Nephron progenitor cell (in vitro differentiated cells): Measurements from ENCODE around the gene C2orf92.

Experiments
- DNase-seq: peaks from one replicate; pipeline ENCODE4 v3.0.0; 2021
- H3K27ac Mint-ChIP-seq: 2 replicates; pipeline ENCODE4 v1.8.0; 2021; ENCODE audit warnings: mild to moderate bottlenecking, moderate library complexity, mixed read lengths
- H3K27me3 Mint-ChIP-seq: 2 replicates; pipeline ENCODE4 v1.8.0; 2021; ENCODE audit warnings: mild to moderate bottlenecking, low read depth, mixed read lengths; ENCODE audit not compliant: poor library complexity
- H3K36me3 Mint-ChIP-seq: 2 replicates; pipeline ENCODE4 v1.8.0; 2021; ENCODE audit warnings: low read depth, mixed read lengths
- H3K4me1 Mint-ChIP-seq: 2 replicates; pipeline ENCODE4 v1.8.0; 2021; ENCODE audit warnings: mixed read lengths
- H3K4me3 Mint-ChIP-seq: 2 replicates; pipeline ENCODE4 v1.8.0; 2021; ENCODE audit warnings: mild to moderate bottlenecking, moderate library complexity, mixed read lengths
- H3K9me3 Mint-ChIP-seq: 2 replicates; pipeline ENCODE4 v1.8.0; 2021; ENCODE audit warnings: mild to moderate bottlenecking, moderate library complexity, mixed read lengths
- CTCF ChIP-seq: fragments of 200-600 bp; sonication (generic); IDR thresholded peaks from 2 replicates; pipeline ENCODE4 v1.5.0; 2021; ENCODE audit warnings: antibody characterized with exemption

Gene C2orf92

GRCh38 chr2:97659256-97660043 lies 10.1 kb upstream of the C2orf92 start:
- Mint-ChIP-seq H3K4me3 (no peak overlapping the region), H3K27me3 (no peaks in the 10 kb centered on the region), H3K27ac (no peak overlapping the region), H3K4me1 (peaks cover 25% of the 10 kb centered on the region), H3K9me3 (peaks cover 10% of the 10 kb centered on the region), H3K36me3 (peaks cover 36% of the 10 kb centered on the region)
- no peak for TF ChIP-seq CTCF
- DNase-seq = no peak

GRCh38 chr2:97660044-97660774 lies 9.3 kb upstream of the C2orf92 start:
- no peak for TF ChIP-seq CTCF
- peaks cover 2% of the 10 kb centered on the region for H3K9me3 Mint-ChIP-seq
- H3K27ac Mint-ChIP-seq = no peak overlapping the region
- no peaks in the 10 kb centered on the region for H3K27me3 Mint-ChIP-seq
- peaks cover 28% of the 10 kb centered on the region for H3K36me3 Mint-ChIP-seq
- peaks cover 32% of the 10 kb centered on the region for H3K4me1 Mint-ChIP-seq
- no peak overlapping the region for H3K4me3 Mint-ChIP-seq
- no peak for DNase-seq

- H3K27ac Mint-ChIP-seq = peak overlapping the region; percentile 66
- no peaks in the 10 kb centered on the region for H3K9me3 Mint-ChIP-seq
- TF ChIP-seq CTCF = no peak
- H3K4me3 Mint-ChIP-seq = no peak overlapping the region
- DNase-seq = no peak
- H3K27me3 Mint-ChIP-seq = no peaks in the 10 kb centered on the region
- H3K4me1 Mint-ChIP-seq = peaks cover 33% of the 10 kb centered on the region
- peaks cover 21% of the 10 kb centered on the region for H3K36me3 Mint-ChIP-seq
Measured at GRCh38 chr2:97660775-97661389, 8.6 kb upstream of the C2orf92 start.

- Mint-ChIP-seq H3K9me3 (no peaks in the 10 kb centered on the region), H3K27me3 (no peaks in the 10 kb centered on the region), H3K36me3 (peaks cover 20% of the 10 kb centered on the region), H3K4me1 (peaks cover 37% of the 10 kb centered on the region), H3K4me3 (peak overlapping the region; percentile 93), H3K27ac (no peak overlapping the region)
- no peak for DNase-seq
- TF ChIP-seq CTCF = no peak
Measured at GRCh38 chr2:97661927-97662326, 7.6 kb upstream of the C2orf92 start.

GRCh38 chr2:97662386-97662894 lies 7.1 kb upstream of the C2orf92 start:
- no peak for TF ChIP-seq CTCF
- peak overlapping the region; percentile 93 for H3K4me3 Mint-ChIP-seq
- peak overlapping the region; percentile 98 for H3K27ac Mint-ChIP-seq
- H3K4me1 Mint-ChIP-seq = peaks cover 38% of the 10 kb centered on the region
- no peaks in the 10 kb centered on the region for H3K9me3 Mint-ChIP-seq
- peaks cover 19% of the 10 kb centered on the region for H3K36me3 Mint-ChIP-seq
- no peak for DNase-seq
- H3K27me3 Mint-ChIP-seq = no peaks in the 10 kb centered on the region
